Nephron progenitor cell (in vitro differentiated cells): ENCODE data around the gene CNEP1R1.
A peak's percentile ranks its signal among the peaks of the same experiment; 100 is the strongest.

ENCODE experiments used
- DNase-seq: peaks from one replicate; pipeline ENCODE4 v3.0.0; 2021
- H3K27ac Mint-ChIP-seq: 2 replicates; pipeline ENCODE4 v1.8.0; 2021; ENCODE audit warnings: mild to moderate bottlenecking, moderate library complexity, mixed read lengths
- H3K27me3 Mint-ChIP-seq: 2 replicates; pipeline ENCODE4 v1.8.0; 2021; ENCODE audit warnings: mild to moderate bottlenecking, low read depth, mixed read lengths; ENCODE audit not compliant: poor library complexity
- H3K36me3 Mint-ChIP-seq: 2 replicates; pipeline ENCODE4 v1.8.0; 2021; ENCODE audit warnings: low read depth, mixed read lengths
- H3K4me1 Mint-ChIP-seq: 2 replicates; pipeline ENCODE4 v1.8.0; 2021; ENCODE audit warnings: mixed read lengths
- H3K4me3 Mint-ChIP-seq: 2 replicates; pipeline ENCODE4 v1.8.0; 2021; ENCODE audit warnings: mild to moderate bottlenecking, moderate library complexity, mixed read lengths
- H3K9me3 Mint-ChIP-seq: 2 replicates; pipeline ENCODE4 v1.8.0; 2021; ENCODE audit warnings: mild to moderate bottlenecking, moderate library complexity, mixed read lengths
- CTCF ChIP-seq: fragments of 200-600 bp; sonication (generic); IDR thresholded peaks from 2 replicates; pipeline ENCODE4 v1.5.0; 2021; ENCODE audit warnings: antibody characterized with exemption

Gene CNEP1R1

GRCh38 chr16:50024684-50025536 is at the start of gene CNEP1R1:
TSS of gene CNEP1R1 (plus strand) at chr16:50025225. CDS start at chr16:50025316, 91 bp downstream.
- H3K27me3 Mint-ChIP-seq, result peaks cover 5% of the 10 kb centered on the region
- no peaks in the 10 kb centered on the region for H3K9me3 Mint-ChIP-seq
- peak within 1 kb of the TSS; percentile 94 for H3K27ac Mint-ChIP-seq
- DNase-seq, result peak; percentile 92
- H3K36me3 Mint-ChIP-seq, result peaks cover 17% of the 10 kb centered on the region
- H3K4me1 Mint-ChIP-seq, result peaks cover 32% of the 10 kb centered on the region
- H3K4me3 Mint-ChIP-seq, result peak within 1 kb of the TSS; percentile 95
- TF ChIP-seq CTCF, result peak; percentile 100

DNA sequence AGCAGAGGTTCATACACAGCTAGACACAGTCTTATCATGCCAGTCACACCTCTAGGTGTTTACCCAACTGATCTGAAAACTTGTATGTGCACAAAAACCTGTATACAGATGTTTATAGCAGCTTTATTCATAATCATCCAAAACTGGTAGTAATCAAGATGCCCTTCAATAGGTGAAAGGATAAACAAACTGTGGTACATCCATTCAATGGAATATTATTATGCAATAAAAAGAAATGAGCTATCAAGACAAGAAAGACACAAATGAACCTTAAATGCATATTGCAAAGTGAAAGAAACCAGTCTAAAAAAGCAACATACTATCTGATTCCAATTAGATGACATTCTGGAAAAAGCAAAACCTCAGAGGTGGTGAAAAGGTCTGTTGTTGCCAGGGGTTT is 47.6 kb upstream of the CNEP1R1 start:
- DNase-seq, result no peak

GRCh38 chr16:49978569-49979326 is 46.3 kb upstream of the CNEP1R1 start:
- Mint-ChIP-seq H3K27ac (no peak overlapping the region), H3K27me3 (no peaks in the 10 kb centered on the region), H3K36me3 (no peaks in the 10 kb centered on the region), H3K4me1 (peaks cover 16% of the 10 kb centered on the region), H3K9me3 (peaks cover 15% of the 10 kb centered on the region), H3K4me3 (no peak overlapping the region)
- DNase-seq, result no peak
- no peak for TF ChIP-seq CTCF

More for the DNA sequence above, 47.6 kb upstream of the CNEP1R1 start:
- H3K4me1 Mint-ChIP-seq, result peaks cover 26% of the 10 kb centered on the region
- H3K9me3 Mint-ChIP-seq, result peaks cover 15% of the 10 kb centered on the region
- no peak overlapping the region for H3K4me3 Mint-ChIP-seq
- no peaks in the 10 kb centered on the region for H3K36me3 Mint-ChIP-seq
- no peak for TF ChIP-seq CTCF
- no peak overlapping the region for H3K27ac Mint-ChIP-seq
- H3K27me3 Mint-ChIP-seq, result no peaks in the 10 kb centered on the region

- H3K4me1 Mint-ChIP-seq, result peaks cover 9% of the 10 kb centered on the region
- TF ChIP-seq CTCF, result no peak
- no peaks in the 10 kb centered on the region for H3K36me3 Mint-ChIP-seq
- H3K9me3 Mint-ChIP-seq, result peaks cover 15% of the 10 kb centered on the region
- no peak for DNase-seq
- no peak overlapping the region for H3K4me3 Mint-ChIP-seq
- H3K27ac Mint-ChIP-seq, result peak overlapping the region; percentile 86
- H3K27me3 Mint-ChIP-seq, result peaks cover 4% of the 10 kb centered on the region
Observed at GRCh38 chr16:49980166-49980565, 44.9 kb upstream of the CNEP1R1 start.

GRCh38 chr16:49986351-49987124 is 38.5 kb upstream of the CNEP1R1 start:
- Mint-ChIP-seq H3K27me3 (peaks cover 8% of the 10 kb centered on the region), H3K4me3 (no peak overlapping the region), H3K4me1 (peaks cover 13% of the 10 kb centered on the region), H3K36me3 (no peaks in the 10 kb centered on the region), H3K9me3 (no peaks in the 10 kb centered on the region), H3K27ac (no peak overlapping the region)
- no peak for DNase-seq
- TF ChIP-seq CTCF, result no peak
